ENCODE data around the gene ENAM.

DNA sequence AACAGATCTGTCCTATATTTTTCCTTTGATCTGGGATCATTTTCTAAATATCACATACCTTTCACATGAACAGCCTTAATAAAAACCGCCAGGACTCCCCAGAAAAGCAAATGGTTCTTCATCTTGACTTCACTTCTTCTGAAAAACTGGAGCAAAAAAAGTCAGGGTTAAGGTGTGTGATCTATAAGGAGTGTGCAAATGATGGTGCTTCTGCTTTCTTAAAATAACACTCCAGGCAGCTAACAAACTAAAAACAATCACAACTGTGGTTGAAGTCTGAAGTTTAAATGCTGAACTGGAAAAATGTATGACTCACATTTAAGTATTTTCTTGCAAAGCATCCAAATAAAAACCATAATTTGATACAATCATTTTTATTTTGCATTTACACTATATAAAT lies 37.8 kb downstream of the ENAM start, which contains the start of gene JCHAIN:
- TF ChIP-seq CTCF (IDR thresholded peaks at IDR 0.05) (no peak), RAD21 (IDR thresholded peaks at IDR 0.05; ENCODE audit: low read length) (no peak), TAF1 (IDR thresholded peaks at IDR 0.05; ENCODE audit: borderline replicate concordance, low read depth, low read length) (no peak), SMC3 (IDR thresholded peaks at IDR 0.05; ENCODE audit: low read depth, low read length) (no peak), YY1 (IDR thresholded peaks at IDR 0.05; ENCODE audit: low read depth) (no peak), REST (IDR thresholded peaks at IDR 0.05; ENCODE audit: low read depth, low read length) (no peak), POLR2AphosphoS5 (IDR thresholded peaks at IDR 0.05; ENCODE audit: low read depth, low read length) (no peak), EZH2phosphoT487 (IDR thresholded peaks at IDR 0.05; ENCODE audit: borderline replicate concordance, low read depth) (no peak)
- TF ChIP-seq, protein P1, sequence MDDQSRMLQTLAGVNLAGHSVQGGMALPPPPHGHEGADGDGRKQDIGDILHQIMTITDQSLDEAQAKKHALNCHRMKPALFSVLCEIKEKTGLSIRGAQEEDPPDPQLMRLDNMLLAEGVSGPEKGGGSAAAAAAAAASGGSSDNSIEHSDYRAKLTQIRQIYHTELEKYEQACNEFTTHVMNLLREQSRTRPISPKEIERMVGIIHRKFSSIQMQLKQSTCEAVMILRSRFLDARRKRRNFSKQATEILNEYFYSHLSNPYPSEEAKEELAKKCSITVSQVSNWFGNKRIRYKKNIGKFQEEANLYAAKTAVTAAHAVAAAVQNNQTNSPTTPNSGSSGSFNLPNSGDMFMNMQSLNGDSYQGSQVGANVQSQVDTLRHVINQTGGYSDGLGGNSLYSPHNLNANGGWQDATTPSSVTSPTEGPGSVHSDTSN (IDR thresholded peaks at IDR 0.05), result no peak
